Right lobe of liver (tissue), 6 donors: ENCODE measurements around the gene XCL1. TPM values are rescaled to one million over a fixed set of nuclear protein-coding genes. Genes with fewer than 3 reads are reported as not detected.

Experiments used
- ATAC-seq, 4 donors: fragments of 200-7000 bp; cut with Tn5 transposase; one replicate each; pipeline ENCODE4 v1.9.1; 2020; ENCODE audit warnings: mild to moderate bottlenecking in 4 of 4, moderate library complexity in 4 of 4
- DNase-seq, 3 donors: peaks; one replicate each; pipeline ENCODE4 v3.0.0-alpha.2; 2020
- H3K27ac ChIP-seq, 3 donors: fragments of 200-600 bp; one replicate each; pipeline ENCODE4 v1.8.0; 2022
- H3K27me3 ChIP-seq, 2 donors: fragments of 200-600 bp; one replicate each; pipeline ENCODE4 v1.8.0; 2022
- H3K36me3 ChIP-seq, 4 donors: fragments of 200-600 bp; sonication (generic) in 1 of 4; one replicate each; pipeline versions ENCODE4 v1.5.1 to v1.8.0; 2017 to 2022; ENCODE audit warnings: control low read depth in 1 of 4
- H3K4me1 ChIP-seq, 4 donors: fragments of 200-600 bp; sonication (generic) in 1 of 4; one replicate each; pipeline versions ENCODE4 v1.5.1 to v1.8.0; 2017 to 2022; ENCODE audit warnings: control low read depth in 1 of 4
- H3K4me3 ChIP-seq, 3 donors: fragments of 200-600 bp; one replicate each; pipeline ENCODE4 v1.8.0; 2022
- H3K9me3 ChIP-seq, 4 donors: fragments of 200-600 bp; sonication (generic) in 1 of 4; one replicate each; pipeline versions ENCODE4 v1.5.1 to v1.8.0; 2017 to 2022; ENCODE audit warnings: control low read depth in 1 of 4
- CTCF ChIP-seq, 4 donors: fragments of 200-600 bp in 3 of 4; fragments of 450-650 bp in 1 of 4; IDR thresholded peaks; one replicate each; pipeline versions ENCODE4 v1.5.1 to v1.8.0; 2016 to 2022; ENCODE audit warnings: antibody characterized with exemption in 4 of 4, mild to moderate bottlenecking in 2 of 4
- POLR2A ChIP-seq: fragments of 450-650 bp; IDR thresholded peaks from one replicate; pipeline ENCODE4 v1.6.1; 2017; ENCODE audit warnings: antibody characterized with exemption, mild to moderate bottlenecking
- WGBS: methylation state at CpG from one replicate; pipeline ENCODE4 v1.1.6; 2018; ENCODE audit warnings: low coverage, low lambda C conversion rate; ENCODE audit not compliant: insufficient coverage; ENCODE audit errors: missing lambda C conversion rate; 5-methylcytosine and 5-hydroxymethylcytosine counted together
- intact Hi-C, 2 donors: fragments of 100-400 bp; cut with DNase I; formaldehyde crosslinking; loops; one replicate each; pipeline versions ENCODE4 v1.11.2 to v1.14.1; 2022
- total RNA-seq, 6 experiments: library from RNA; depleted of rRNA in 2 of 6; stranded (reverse); fragments of >200 nt in 2 of 6; fragmentation: NEBNext Ultra II Directional in 3 of 6; extraction: Animal tissue kit (Norgen Biotek cat#: 25700) in 3 of 6; gene quantifications; one replicate each; pipeline versions ENCODE4 v1.1.0 to v1.2.4, GENCODE V29; 2016 to 2023
- donor health status: DM: no; HTN: yes; CAD: no.
- donor health status: DM: no; HTN: no; CAD: no.
- donor health status: DM: no; HTN: no; CAD: no.
- donor health status: DM: no; HTN: yes; CAD: no.
- donor health status: DM: no; HTN: yes; CAD: no.

The XCL1 gene
- total RNA-seq, 6 experiments from 2014 or later: 0.13 to 0.44 (median 0.22) TPM; not detected in 3

- intact Hi-C loops: loop anchor here in 1 of 2 donors (10.0 kb wide), 1 partner anchor 736 kb away; no protein-coding TSS in a partner anchor
- no peak overlapping the region for H3K4me3 ChIP-seq
- WGBS: 82% methylated on average over 3 of the region's 20 CpGs
- ATAC-seq (peak in 1 of 4 donors; percentile 32), DNase-seq (no peak)
- no peaks in the 10 kb centered on the region for H3K27me3 ChIP-seq
- H3K9me3 ChIP-seq: no peaks in the 10 kb centered on the region
- H3K36me3 ChIP-seq: no peaks in the 10 kb centered on the region
- no peaks in the 10 kb centered on the region for H3K4me1 ChIP-seq
- no peak for TF ChIP-seq POLR2A
- no peak for TF ChIP-seq CTCF (IDR thresholded peaks at IDR 0.05)
- no peak overlapping the region for H3K27ac ChIP-seq
These were observed 32.7 kb downstream of the XCL1 start for GRCh38 chr1:168608796-168609715.

- intact Hi-C loops: loop anchor here in 1 of 2 donors (10.0 kb wide), 1 partner anchor 735 kb away; no protein-coding TSS in a partner anchor
- 71% methylated on average over 9 of the region's 10 CpGs for WGBS
- Histone ChIP-seq H3K9me3 (no peaks in the 10 kb centered on the region), H3K36me3 (no peaks in the 10 kb centered on the region), H3K4me3 (no peak overlapping the region), H3K27me3 (no peaks in the 10 kb centered on the region), H3K27ac (no peak overlapping the region), H3K4me1 (no peaks in the 10 kb centered on the region)
- TF ChIP-seq CTCF (IDR thresholded peaks at IDR 0.05): no peak
- TF ChIP-seq POLR2A: no peak
- no peak for DNase-seq
- no peak for ATAC-seq
These were observed 33.5 kb downstream of the XCL1 start for GRCh38 chr1:168609741-168610510.

GRCh38 chr1:168613038-168613451, 36.6 kb downstream of the XCL1 start:
- TF ChIP-seq CTCF (IDR thresholded peaks at IDR 0.05) (no peak), POLR2A (no peak)
- H3K27me3 ChIP-seq: no peaks in the 10 kb centered on the region
- intact Hi-C loops: no loop called here
- ATAC-seq (no peak), DNase-seq (no peak)
- H3K4me1 ChIP-seq: no peaks in the 10 kb centered on the region
- 83% methylated on average over 1 of the region's 1 CpG for WGBS
- H3K4me3 ChIP-seq: no peak overlapping the region
- H3K9me3 ChIP-seq: no peaks in the 10 kb centered on the region
- no peak overlapping the region for H3K27ac ChIP-seq
- no peaks in the 10 kb centered on the region for H3K36me3 ChIP-seq

GRCh38 chr1:168613691-168614231, 37.4 kb downstream of the XCL1 start:
- H3K27ac ChIP-seq: no peak overlapping the region
- TF ChIP-seq CTCF (IDR thresholded peaks at IDR 0.05): no peak
- TF ChIP-seq POLR2A: no peak
- ATAC-seq: peak in 2 of 4 donors; percentile 30 to 42
- intact Hi-C loops: no loop called here
- no peaks in the 10 kb centered on the region for H3K9me3 ChIP-seq
- no peak for DNase-seq
- H3K36me3 ChIP-seq: no peaks in the 10 kb centered on the region
- no peaks in the 10 kb centered on the region for H3K27me3 ChIP-seq
- no peak overlapping the region for H3K4me3 ChIP-seq
- no peaks in the 10 kb centered on the region for H3K4me1 ChIP-seq
- WGBS: 64% methylated on average over 8 of the region's 8 CpGs
